Measurements from ENCODE around the gene SLC35C1. TPM values are rescaled to one million over a fixed set of nuclear protein-coding genes. Genes with fewer than 3 reads are reported as not detected.
"Not testable (repeated sequence)": the region's sequence is repeated elsewhere in the genome, so short reads cannot be mapped to it uniquely, and the experiment has no call there.

The SLC35C1 gene
- total and polyA plus RNA-seq, 2 donors (not counting 3 experiments of a cell fraction or from before 2014, with no cell fraction given), result 8.5 to 19.8 TPM

DNA sequence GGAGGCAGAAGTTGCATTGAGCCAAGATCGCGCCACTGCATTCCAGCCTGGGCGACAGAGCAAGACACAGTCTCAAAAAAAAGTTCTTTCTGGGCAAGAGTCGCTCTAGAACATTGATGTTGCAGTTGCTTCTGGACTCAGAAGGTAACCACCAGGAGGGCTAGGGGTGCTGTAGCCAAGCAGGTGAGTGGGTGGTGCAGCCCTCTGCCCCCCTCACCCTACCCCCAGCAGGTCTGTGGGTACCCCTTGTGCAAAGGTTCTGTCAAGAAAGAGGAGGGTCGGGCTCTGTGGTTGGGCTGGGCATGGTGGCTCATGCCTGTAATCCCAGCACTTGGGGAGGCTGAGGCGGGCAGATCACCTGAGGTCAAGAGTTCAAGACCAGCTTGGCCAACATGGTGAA, 3.5 kb downstream of the SLC35C1 start:
- H3K4me3 ChIP-seq (replicated peaks in 1 of 3; ENCODE audit: insufficient read depth in 1 of 3, low read depth in 1 of 3, low read length in 3 of 3); DNase-seq (ENCODE audit: low read depth, low spot score); CTCF ChIA-PET; H3K27ac ChIP-seq (ENCODE audit: insufficient read depth, low read depth, low read length); H3K9me1 ChIP-seq (replicated peaks; ENCODE audit: control insufficient read depth, extremely low read depth, insufficient read depth, low read length); H4K20me1 ChIP-seq (replicated peaks; ENCODE audit: control insufficient read depth, extremely low read depth, insufficient read depth, low read length); POLR2A ChIA-PET; H3K9ac ChIP-seq (replicated peaks; ENCODE audit: extremely low read depth, insufficient read depth, low read length); intact Hi-C loops (cut with micrococcal nuclease); H2AFZ ChIP-seq (ENCODE audit: low read depth, low read length); dilution Hi-C loops (cut with MboI; ENCODE audit: extremely low pct_ligation_motif_present, low sequenced_read_pairs); BruUV-seq (replicated peaks); H3K27me3 ChIP-seq (ENCODE audit: control insufficient read depth in 2 of 2, insufficient read depth in 2 of 2, low read length in 2 of 2); FAIRE-seq; H3K9me3 ChIP-seq (replicated peaks; ENCODE audit: control insufficient read depth, insufficient read depth, low read length); H3K4me2 ChIP-seq (ENCODE audit: insufficient read depth, low read length): not testable (repeated sequence)
- Histone ChIP-seq H3K36me3 (ENCODE audit: control insufficient read depth in 2 of 2, extremely low read depth in 1 of 2, insufficient read depth in 2 of 2, low read length in 2 of 2) (peaks cover 9 to 17% of the 10 kb centered on the region in 2 experiments), H3K79me2 (ENCODE audit: control insufficient read depth, insufficient read depth, low read length) (peaks cover 27% of the 10 kb centered on the region), H3K4me1 (ENCODE audit: control insufficient read depth, extremely low read depth, insufficient read depth, low read length) (peaks cover 32% of the 10 kb centered on the region)

DNA sequence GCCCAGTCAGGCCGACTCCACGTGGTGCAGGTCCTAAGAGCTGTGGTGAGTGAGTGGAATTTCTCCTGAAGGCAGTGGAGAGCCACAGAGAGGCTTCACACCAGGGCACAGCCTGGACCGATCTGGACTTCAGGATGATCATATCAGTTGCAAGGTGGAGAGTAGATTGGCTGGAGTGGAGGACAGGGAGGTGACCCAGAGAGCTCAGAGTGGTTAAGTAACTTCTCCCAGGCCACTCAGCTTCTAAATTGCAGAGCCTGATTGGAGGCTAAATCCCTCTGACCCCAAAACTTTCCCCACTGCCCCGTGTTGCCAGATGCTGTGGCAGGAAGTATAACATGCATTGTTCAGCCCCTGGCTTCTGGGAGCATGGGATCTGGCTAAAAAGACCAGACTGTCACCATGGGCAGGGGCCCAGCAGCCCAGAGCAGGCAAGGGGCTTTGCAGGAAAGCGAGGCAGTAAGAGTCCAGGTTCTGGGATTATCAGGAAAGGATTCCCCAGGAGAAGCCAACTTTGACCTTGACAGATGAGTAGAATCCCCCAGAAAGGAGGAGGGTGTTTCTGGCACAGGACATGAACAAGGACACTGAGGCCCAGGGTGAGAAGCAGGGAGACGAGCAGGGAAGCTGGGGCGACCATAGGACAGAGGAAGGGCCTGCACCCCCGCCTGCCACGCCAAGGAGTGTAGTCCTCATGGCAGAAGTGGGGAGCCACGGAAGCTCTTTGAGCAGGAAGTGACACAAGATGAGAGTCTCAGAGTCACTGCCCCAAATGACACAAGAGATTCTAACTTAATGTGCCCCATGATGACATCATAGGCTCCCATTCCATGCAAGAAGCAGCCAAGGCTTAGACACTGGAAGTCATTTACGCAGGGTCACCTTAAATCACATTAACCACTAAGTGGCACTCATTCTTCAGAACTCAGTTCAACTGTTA, 4.8 kb downstream of the SLC35C1 start:
- POLR2A ChIA-PET, result no interaction called here
- H3K79me2 ChIP-seq (ENCODE audit: control insufficient read depth, insufficient read depth, low read length), result peaks cover 27% of the 10 kb centered on the region
- no peaks in the 10 kb centered on the region for H3K27me3 ChIP-seq (ENCODE audit: control insufficient read depth in 2 of 2, insufficient read depth in 2 of 2, low read length in 2 of 2)
- H3K9me1 ChIP-seq (replicated peaks; ENCODE audit: control insufficient read depth, extremely low read depth, insufficient read depth, low read length), result no peaks in the 10 kb centered on the region
- H3K4me3 ChIP-seq (replicated peaks in 1 of 3; ENCODE audit: insufficient read depth in 1 of 3, low read depth in 1 of 3, low read length in 3 of 3), result no peak overlapping the region
- H3K4me2 ChIP-seq (ENCODE audit: insufficient read depth, low read length), result no peak overlapping the region
- DNase-seq (ENCODE audit: low read depth, low spot score) (no peak), FAIRE-seq (no peak)
- no peak overlapping the region for H3K9ac ChIP-seq (replicated peaks; ENCODE audit: extremely low read depth, insufficient read depth, low read length)
- no peak for TF ChIP-seq POLR2AphosphoS5 (IDR thresholded peaks at IDR 0.05; ENCODE audit: insufficient read depth, low read depth, low read length)
- no peak for TF ChIP-seq POLR2A (IDR thresholded peaks at IDR 0.05; ENCODE audit: low read depth, low read length)
- no peak for TF ChIP-seq FOS (IDR thresholded peaks at IDR 0.05; ENCODE audit: borderline replicate concordance, insufficient read depth, low read length)
- TF ChIP-seq, protein P1, sequence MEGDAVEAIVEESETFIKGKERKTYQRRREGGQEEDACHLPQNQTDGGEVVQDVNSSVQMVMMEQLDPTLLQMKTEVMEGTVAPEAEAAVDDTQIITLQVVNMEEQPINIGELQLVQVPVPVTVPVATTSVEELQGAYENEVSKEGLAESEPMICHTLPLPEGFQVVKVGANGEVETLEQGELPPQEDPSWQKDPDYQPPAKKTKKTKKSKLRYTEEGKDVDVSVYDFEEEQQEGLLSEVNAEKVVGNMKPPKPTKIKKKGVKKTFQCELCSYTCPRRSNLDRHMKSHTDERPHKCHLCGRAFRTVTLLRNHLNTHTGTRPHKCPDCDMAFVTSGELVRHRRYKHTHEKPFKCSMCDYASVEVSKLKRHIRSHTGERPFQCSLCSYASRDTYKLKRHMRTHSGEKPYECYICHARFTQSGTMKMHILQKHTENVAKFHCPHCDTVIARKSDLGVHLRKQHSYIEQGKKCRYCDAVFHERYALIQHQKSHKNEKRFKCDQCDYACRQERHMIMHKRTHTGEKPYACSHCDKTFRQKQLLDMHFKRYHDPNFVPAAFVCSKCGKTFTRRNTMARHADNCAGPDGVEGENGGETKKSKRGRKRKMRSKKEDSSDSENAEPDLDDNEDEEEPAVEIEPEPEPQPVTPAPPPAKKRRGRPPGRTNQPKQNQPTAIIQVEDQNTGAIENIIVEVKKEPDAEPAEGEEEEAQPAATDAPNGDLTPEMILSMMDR (IDR thresholded peaks at IDR 0.05; ENCODE audit: extremely low read depth in 1 of 2, insufficient read depth in 1 of 2, low read depth in 1 of 2, low read length in 2 of 2), result no peak
- TF ChIP-seq MYC (IDR thresholded peaks at IDR 0.05; ENCODE audit: low read depth, low read length), result no peak
- no peak for TF ChIP-seq GATA2 (IDR thresholded peaks at IDR 0.05; ENCODE audit: insufficient read depth, insufficient read length, low read depth, low read length)
- no peak for TF ChIP-seq EZH2 (IDR thresholded peaks at IDR 0.05; ENCODE audit: borderline replicate concordance, low read depth, low read length, severe bottlenecking)
- no peak overlapping the region for H3K27ac ChIP-seq (ENCODE audit: insufficient read depth, low read depth, low read length)
- H3K4me1 ChIP-seq (ENCODE audit: control insufficient read depth, extremely low read depth, insufficient read depth, low read length), result peaks cover 23% of the 10 kb centered on the region
- H3K36me3 ChIP-seq (ENCODE audit: control insufficient read depth in 2 of 2, extremely low read depth in 1 of 2, insufficient read depth in 2 of 2, low read length in 2 of 2), result peaks cover 9 to 17% of the 10 kb centered on the region in 2 experiments
- dilution Hi-C loops (cut with MboI; ENCODE audit: extremely low pct_ligation_motif_present, low sequenced_read_pairs), result no loop called here
- no peaks in the 10 kb centered on the region for H3K9me3 ChIP-seq (replicated peaks; ENCODE audit: control insufficient read depth, insufficient read depth, low read length)
- no peaks in the 10 kb centered on the region for H4K20me1 ChIP-seq (replicated peaks; ENCODE audit: control insufficient read depth, extremely low read depth, insufficient read depth, low read length)
- no TSS peak for BruUV-seq (replicated peaks)
- no peak overlapping the region for H2AFZ ChIP-seq (ENCODE audit: low read depth, low read length)
- intact Hi-C loops (cut with micrococcal nuclease), result no loop called here
- CTCF ChIA-PET, result interaction anchor here (1.0 kb wide), 1 partner anchor 9 kb away, joined by 3 read pairs; no protein-coding TSS in a partner anchor
